GM21423 (cell line): Measurements from ENCODE around the gene LMX1B.

Experiments
- ATAC-seq: cut with Tn5 transposase; IDR thresholded peaks from one replicate; pipeline ENCODE4 v1.9.1; 2021; ENCODE audit warnings: mild to moderate bottlenecking, moderate library complexity; ENCODE audit not compliant: unreplicated experiment

The LMX1B gene

DNA sequence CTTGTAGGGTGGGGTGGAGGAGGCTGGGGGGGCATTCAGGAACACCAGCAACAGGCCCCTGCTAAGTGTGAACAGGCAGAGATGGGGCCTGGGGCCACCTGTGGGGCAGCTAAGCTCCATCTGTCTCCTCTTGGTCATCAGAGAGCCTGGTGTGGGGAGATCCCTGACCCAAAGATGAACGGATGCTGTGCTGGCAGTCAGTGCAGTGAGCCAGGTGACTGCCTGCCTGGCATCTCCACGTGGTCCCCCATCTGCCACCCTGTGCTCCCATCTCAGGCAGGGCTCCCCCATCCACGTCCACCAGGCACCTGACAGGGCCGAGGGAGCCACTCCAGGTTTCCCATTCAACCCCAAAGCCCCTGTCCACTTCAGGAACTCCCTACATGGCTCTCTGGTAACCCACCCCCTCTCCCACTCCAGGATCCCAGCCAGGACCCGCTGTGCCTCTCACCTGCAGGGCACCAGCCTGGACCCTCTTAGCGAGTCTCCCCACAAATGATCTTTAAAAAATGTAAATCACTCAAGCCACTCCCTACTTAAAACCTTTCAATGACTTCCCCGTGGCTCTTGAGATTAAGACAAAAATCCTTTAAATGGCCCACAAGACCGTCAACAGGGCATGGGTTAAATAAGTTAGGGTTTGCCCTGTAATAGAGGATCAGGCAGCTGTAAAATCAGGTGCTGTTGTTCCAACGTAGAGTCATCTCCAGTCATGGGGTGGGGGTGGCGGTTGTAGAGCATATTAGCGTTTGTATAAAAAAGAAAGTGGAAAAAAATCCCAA is 60.8 kb downstream of the LMX1B start:
- no peak for ATAC-seq

DNA sequence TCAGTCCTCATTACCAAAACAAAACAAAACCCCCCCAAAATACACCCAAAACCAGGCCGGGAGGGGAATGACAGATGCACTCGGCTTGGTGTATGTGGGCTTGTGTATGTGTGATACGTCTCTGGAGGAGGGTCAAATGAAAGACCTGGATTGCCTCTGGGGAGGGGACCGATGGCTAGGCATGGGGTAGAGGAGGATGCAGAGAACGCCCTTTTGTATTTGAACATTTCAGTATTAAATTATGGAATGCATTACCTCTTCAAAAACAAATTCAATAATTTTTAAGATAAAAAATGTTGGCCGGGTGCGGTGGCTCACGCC is 61.4 kb downstream of the LMX1B start:
- ATAC-seq = no peak

DNA sequence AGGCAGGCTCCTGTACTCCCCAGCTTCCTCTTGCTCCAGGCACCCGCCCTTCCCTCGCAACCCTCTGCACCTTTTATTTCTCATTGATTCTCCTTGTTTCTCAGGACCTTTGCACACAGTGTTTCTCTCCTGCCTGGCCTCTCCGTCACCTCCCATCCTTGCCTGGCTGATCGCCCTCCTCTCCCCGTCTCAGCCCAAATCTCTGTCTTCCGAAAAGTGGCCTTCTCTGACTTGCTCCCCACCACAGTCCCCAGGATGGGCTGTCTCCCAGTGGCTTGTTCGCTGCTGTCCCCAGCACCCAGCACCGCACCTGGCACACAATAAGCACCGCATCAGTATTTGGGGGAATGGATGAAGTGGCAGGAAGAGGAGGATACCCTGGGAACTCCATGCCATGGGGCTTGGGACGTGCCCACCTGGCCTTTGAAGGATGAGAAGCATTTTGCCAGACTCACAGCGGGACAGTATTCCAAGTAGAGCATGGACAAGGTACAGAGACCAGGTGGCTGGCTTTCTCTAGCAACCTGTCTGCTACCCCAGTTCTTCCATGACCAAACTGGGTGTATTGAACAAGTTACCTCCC is 62.5 kb downstream of the LMX1B start:
- no peak for ATAC-seq

DNA sequence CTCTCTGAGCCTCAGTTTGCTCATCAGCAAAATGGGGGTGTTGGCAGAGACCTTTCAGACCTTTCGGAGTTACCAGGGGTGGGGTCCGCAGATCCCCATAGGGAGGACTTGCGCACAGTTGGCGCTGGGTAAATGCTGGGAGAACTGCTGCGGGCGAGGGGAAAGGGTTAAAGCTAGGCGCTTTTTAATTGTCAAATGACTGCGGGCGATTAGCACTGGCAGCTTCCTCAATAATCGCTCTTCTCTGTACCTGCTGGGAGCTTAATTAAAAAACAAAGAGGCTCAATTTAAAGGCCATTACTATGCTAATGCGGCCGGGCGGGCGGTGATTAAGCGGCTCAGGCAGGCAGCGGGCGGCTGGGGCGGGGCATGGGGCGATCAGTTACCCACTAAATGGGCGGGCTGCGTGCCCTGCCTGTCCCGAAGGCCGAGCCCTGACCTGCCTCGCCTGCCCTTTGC is 63.0 kb downstream of the LMX1B start:
- no peak for ATAC-seq

DNA sequence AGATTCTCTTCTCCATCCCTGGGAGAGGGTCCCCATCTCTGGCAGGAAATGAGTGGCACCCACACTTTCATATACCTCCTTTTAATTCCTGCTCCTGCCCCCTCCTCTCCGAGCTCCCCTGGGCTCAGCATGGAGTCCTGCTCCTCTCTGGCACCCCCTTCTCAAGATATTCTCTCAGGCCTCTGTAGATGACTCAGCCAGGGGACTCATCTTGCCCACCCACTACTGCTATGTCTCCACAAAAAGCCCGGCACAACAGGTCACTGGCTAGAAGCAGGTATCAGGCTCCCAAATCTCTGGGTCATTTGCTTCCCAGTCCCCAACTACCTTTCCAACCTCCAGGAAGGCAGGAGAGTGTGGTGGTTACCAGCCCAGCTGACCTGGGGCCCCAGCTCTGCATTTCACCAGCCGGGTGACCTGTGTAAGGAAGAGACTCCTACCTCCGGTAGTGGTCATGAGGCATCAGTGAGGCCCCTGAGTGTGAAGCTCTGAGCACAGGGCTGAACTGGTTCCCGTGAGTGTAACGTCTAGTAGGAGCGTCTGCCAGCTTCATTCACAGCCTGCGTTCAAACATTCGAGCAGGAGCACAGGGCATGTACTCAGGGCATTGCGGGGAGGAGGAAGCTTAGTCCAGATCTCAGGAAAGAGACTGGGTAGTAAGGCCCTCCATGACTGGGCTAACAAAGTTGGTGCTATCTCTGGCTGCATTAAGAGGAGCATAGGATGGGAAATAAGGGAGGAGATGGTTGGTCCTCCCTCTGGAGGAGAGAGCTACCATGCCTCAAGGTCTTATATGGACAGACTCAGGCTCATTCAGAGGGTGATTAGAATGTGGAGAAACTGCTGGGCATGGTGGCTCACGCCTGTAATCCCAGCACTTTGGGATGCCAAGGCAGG is 63.7 kb downstream of the LMX1B start:
- ATAC-seq = no peak

DNA sequence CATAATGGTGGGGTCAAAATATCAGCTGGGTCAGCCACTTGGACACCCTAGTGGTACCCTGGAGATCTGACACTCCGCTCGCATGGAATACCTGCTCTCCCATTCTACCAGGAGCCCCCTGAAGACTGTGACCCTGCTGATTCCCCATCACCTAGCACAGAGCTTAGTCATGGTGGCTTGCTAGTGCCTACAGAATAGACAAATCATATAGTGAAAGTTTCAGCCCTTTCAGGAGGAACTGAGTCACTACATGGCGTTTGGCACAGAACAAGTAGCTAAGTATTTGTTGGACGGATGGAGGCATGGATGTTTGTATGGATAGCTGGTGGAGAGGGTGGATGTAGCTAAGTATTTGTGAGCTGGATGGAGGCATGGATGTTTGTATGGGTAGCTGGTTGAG is 65.3 kb downstream of the LMX1B start:
- no peak for ATAC-seq

DNA sequence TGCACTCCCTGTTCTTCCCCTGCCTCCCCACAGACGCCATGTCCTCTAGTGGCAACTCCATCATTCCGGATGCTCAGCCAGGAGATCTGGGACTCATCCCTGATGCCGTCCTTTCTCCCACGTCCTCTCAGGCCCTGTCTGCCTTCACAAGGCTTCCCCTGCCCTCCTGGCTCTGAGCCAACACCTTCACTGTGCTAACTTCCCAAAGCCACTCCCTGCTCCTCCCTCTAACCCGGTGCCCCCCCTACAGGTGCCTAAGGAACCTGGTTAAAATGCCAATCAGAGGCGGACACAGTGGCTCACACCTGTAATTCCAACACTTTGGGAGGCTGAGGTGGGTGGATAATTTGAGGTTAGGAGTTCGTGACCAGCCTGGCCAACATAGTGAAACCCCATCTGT is 67.6 kb downstream of the LMX1B start:
- ATAC-seq = no peak

DNA sequence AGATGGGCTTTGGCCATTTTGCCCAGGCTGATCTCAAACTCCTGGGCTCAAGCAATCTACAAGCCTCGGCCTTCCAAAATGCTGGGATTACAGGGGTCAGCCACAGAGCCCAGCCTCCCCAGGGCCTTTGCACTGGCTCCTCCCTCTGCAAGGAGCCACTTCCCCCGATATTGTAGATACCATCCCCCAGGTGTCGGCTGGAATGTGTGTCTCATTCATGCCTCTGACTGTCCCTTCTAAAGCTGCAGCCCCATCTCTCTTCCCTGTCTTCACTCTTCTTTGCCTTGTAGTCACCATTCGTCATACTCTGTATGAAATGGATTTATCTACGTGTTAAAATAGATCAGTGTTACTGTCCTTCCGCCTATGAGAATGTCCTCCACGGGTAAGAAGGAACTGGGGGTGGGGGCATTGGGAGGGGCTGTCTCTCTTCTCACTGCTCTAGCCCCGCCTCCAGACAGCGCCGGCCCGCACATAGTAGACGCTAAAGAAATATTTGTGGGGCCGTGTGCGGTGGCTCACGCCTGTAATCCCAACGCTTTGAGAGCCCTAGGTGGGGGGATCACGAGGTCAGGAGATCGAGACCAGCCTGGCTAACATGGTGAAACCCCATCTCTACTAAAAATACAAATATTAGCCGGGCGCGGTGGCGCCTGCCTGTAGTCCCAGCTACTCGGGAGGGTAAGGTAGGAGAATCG is 68.5 kb downstream of the LMX1B start:
- no peak for ATAC-seq

DNA sequence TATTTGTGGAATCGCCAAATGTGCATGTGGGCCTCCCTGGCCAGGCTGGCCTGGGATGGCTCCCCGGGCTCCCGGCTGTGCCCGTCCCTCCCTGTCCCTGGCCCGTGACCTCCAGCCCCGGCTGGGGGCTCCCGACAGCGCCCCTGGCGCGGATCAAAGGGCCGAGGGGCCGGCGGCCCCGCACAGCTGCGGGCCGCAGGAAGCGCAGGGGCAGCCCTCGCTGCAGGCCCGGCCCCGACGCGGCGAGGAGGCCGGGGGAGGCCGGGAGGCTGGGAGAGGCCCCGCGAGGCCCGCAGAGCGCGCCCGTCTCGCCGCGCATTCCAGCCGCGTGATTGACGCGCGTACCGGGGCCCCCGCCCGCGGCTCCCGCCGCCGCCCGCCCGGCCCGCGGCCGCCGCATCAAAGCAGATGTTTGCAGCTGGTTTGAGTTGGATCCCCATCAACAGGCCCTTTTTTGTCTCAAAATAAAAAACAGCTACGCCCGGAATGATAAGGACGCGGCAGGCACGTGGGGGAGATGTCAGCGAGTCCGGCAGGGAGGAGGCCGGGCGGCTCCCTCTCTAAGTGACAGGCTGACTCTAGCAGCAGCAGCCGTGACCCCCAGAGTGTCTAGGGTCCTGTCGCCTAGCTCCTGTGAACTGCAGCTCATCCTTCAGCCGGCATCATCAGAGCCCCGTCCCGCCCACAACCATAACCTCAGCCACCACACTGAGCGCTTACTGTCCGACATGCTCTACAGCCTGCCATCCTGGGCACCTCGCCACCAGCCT is 69.4 kb downstream of the LMX1B start:
- no peak for ATAC-seq

DNA sequence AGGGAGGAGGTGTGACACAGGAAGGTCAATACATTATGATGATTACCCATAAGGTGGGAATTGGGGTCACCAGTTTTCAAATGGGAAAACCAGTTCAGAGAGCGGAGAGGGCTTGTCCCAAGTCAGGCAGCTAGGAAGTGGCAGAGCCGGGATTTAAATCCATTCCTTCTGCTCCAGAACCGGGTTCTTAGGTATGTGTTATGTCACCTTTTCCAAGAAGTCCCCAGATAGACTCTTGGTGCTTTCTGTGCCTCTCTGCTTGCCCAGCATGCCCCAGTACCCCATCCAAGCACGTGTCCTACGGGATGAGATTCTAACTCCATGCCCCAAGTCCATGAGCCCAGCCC is 69.9 kb downstream of the LMX1B start:
- no peak for ATAC-seq

DNA sequence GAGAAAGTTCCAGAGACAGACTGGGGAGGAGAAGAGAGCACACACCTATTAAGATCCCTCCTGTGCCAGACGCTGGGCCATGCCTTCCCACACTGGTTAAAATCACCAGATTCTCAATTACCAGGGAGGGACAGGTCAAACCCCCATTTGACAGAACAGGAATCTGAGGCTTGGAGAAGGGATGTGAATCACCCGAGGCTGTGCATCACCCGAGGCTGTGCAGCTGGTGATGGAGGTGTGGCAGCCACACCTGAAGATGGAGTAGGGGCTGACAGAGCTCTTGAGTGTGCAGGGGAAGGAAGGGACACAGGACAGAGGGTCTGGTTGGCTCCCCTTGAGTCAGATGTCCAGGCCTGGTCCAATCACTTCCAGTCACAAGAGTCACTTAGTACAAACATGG is 70.6 kb downstream of the LMX1B start:
- no peak for ATAC-seq

DNA sequence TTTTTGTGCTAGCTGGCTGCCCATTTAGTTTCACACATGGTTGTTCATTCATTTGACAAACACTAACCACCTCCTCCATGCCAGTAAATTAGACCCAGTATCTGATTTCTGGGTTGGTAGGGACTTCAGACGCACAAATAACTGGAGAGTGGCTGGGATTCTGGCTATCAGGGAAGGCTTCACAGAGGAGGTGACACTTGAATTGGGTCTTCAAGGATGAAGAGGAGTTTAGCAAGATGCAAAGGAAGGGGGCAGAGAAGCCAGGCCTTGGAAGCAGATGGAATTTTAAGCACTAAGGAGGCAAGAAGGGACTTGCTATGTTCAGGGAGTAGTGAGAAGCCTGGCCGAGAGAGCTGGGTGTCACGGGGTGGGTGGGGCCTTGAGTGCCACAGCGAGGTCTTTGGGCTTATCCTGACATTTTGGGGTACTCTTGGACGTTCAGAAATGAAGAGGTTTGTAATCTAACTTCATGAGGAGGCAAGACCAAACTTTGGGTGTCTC is 71.3 kb downstream of the LMX1B start:
- no peak for ATAC-seq

DNA sequence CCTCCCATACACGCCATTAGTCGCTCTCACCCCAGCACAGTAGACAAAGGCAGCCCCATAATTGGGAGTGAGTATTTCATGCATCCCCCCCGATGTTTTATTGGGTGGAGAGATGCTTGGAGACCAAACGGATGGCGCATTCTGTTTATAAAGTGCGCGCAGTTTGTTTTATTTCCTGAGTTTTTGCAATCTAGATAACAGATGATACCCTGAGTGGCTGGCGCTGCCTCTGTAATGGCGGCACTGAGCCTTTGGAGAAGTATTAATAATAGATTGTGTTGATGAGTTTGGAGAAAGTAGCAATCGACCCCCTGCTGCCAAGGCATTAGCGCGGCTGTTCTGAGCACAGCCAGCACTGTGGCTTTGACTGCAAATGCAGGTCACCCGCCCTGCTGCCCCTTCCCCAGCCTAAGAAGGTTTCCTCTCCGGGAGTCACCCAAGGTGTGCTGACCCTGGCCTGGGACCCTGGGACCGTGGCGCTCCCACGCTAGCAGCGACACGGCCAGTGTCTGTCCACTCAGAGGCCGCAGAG is 74.3 kb downstream of the LMX1B start:
- no peak for ATAC-seq

DNA sequence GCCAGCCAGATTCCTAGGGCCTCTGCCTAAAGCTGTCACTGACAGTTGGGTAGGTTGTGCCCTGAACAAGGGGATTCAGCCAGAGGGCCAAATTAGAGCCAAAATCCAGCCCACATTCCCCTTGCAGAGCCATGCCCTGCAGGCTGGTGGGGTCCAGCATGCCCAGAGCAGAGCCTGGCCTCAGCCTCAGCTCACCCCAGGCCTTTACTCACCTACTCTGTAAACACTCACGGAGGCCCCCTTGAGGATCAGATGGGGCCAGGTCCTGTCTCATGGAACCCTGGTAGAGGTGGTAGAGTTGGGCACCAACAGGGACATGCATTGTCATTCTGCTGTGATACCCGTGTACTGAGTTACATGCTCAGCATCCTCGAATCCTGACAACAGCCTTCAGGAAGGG is 74.9 kb downstream of the LMX1B start:
- ATAC-seq = no peak

DNA sequence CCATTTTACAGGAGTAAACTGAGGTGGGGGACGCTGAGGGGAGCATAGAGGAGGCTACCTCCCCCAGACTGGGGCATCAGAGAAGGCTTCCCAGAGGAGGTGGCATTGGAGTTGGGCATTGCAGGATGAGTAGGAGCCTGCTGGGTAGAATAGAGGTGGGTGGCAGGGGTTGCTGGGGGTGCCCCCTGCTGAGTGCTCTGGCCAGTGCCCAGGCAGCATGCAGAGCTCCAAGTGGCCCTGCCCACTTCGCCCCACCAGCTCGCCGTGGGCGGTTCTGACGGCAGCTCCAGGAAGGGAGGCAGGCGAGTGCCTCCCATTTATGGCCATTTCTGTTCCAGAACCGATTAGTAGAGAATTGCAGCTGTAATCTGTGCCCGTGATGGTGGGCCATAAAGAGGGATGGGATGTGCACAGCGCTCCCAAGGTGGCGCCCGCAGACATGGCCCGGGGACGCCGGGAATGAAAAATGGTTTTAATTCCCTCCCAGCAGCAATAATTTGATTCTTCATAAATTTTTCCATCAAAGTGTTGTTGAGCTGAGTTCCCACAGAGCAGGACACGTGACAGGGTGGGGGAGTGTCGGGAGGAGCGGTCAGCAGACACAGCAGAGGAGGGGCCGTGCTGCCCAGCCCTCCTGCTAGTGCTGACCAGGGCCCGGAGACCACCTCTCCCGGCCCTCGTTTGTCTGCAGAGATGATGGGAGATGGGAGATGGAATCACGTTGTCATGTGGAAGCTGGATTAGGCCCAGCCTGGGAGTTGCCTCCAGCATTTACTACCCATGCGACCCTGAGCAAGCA is 75.5 kb downstream of the LMX1B start:
- ATAC-seq = no peak

DNA sequence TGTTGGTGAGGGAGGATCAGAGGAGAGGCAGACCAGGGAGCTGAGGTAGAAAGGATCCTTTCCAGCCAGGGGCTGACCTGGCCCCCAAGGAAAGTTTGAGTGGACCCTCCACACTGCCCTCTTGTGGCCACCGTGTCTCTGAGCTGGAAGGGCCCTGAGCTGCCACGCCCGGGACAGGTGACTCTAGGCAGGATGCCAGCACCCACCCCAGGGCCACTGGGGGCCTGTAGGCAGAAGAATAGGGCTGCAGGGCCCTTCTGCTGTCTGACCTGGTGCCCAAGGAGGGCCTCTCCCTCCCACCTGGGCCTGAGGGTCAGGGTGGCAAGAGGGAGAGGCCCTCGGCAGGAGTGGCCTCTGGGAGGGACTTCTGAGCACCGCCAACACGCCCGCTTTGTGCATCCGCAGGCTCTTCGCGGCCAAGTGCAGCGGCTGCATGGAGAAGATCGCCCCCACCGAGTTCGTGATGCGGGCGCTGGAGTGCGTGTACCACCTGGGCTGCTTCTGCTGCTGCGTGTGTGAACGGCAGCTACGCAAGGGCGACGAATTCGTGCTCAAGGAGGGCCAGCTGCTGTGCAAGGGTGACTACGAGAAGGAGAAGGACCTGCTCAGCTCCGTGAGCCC is 76.8 kb downstream of the LMX1B start:
- no peak for ATAC-seq

DNA sequence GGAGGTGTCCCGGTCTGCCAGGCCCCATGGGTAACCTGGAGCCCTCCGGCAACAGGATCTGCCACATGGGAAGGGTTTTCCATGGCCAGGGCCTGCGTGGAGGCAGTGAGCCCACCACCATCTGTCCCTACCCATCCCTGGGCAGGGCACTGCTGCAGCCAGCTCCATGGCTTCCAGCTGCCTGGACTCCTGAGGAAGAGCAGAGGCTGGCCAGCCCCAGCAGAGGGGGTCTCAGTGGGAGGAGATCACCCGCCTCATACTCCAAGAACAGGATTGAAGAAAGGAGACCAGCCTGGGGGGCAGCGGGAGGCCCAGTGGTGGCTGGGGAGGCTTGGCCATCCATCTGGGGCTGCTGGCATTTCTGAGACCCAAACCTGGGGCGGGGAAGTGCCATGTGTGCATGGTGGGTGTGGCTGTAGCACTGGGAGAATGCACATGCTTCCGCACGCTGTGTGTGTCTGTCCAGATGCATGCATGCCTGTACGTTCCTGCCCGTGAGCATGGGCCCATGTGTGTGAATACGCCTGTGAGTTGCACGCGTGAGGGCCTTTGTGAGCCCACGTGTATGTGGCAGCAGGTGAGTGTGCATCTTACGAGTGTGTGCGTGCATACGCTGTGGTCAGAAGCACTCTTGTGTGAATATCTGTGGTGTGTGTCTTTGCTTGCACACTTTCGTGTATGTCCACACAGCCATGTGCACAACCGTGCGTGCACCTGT is 78.5 kb downstream of the LMX1B start:
- no peak for ATAC-seq

DNA sequence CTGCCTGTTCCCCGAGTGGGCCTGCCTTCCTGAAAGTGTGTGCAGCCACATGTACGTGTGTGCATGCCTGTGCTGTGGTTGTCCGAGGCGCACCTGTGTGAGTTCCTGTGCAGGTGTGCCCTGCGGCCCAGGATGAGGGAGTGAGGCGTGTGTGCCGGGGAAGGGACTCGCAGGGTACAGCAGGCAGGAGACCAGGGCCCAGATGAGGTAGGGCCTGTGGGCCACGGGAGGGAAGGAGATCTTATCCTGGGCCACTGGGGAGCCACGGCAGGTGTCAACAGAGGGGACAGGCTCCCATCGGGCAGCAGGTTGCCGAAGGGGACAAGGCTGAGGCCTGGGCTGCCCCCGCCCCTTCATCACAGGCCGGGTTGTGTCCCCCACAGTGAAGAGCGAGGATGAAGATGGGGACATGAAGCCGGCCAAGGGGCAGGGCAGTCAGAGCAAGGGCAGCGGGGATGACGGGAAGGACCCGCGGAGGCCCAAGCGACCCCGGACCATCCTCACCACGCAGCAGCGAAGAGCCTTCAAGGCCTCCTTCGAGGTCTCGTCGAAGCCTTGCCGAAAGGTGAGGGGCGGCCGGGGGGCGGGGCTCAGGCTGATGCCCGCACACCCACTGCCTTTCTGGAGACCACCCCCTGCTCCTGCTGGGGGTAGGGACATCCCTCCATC is 79.2 kb downstream of the LMX1B start:
- no peak for ATAC-seq
